MM.1S (cell line): Measurements from ENCODE around the gene VAV2.

ENCODE experiments used
- DNase-seq: peaks from one replicate; pipeline ENCODE4 v3.0.0-alpha.2; 2015
- H2AFZ ChIP-seq: fragments of 300-600 bp; sonication (generic); 2 replicates; pipeline ENCODE4 v1.6.0; 2016; ENCODE audit warnings: antibody characterized with exemption, low read length
- H3F3A ChIP-seq: fragments of 300-600 bp; sonication (generic); 2 replicates; pipeline ENCODE4 v1.6.1; 2016; ENCODE audit warnings: mild to moderate bottlenecking, antibody characterized with exemption, low read length, moderate library complexity, mixed read lengths; ENCODE audit not compliant: insufficient read depth
- H3K27ac ChIP-seq: fragments of 300-600 bp; sonication (generic); 2 replicates; pipeline ENCODE4 v1.5.1; 2016; ENCODE audit warnings: mild to moderate bottlenecking, low read length
- H3K27me3 ChIP-seq: fragments of 300-600 bp; sonication (generic); replicated peaks from 2 replicates; pipeline ENCODE4 v1.6.0; 2016; ENCODE audit warnings: low read length; ENCODE audit not compliant: insufficient read depth
- H3K36me3 ChIP-seq: fragments of 300-600 bp; sonication (generic); replicated peaks from 2 replicates; pipeline ENCODE4 v1.6.1; 2016; ENCODE audit warnings: mild to moderate bottlenecking, low read length, mixed read lengths; ENCODE audit not compliant: insufficient read depth
- H3K4me1 ChIP-seq: fragments of 300-600 bp; sonication (generic); 2 replicates; pipeline ENCODE4 v1.6.1; 2016; ENCODE audit warnings: low read length, mixed read lengths
- H3K4me2 ChIP-seq: fragments of 300-600 bp; sonication (generic); 2 replicates; pipeline ENCODE4 v1.6.0; 2016; ENCODE audit warnings: low read depth, low read length
- H3K4me3 ChIP-seq: fragments of 300-600 bp; sonication (generic); 2 replicates; pipeline ENCODE4 v1.5.1; 2016; ENCODE audit warnings: low read length, mixed read lengths
- H3K79me2 ChIP-seq: fragments of 300-600 bp; sonication (generic); 2 replicates; pipeline ENCODE4 v1.6.1; 2016; ENCODE audit warnings: mixed run types, low read length, mixed read lengths
- H3K9ac ChIP-seq: fragments of 300-600 bp; sonication (generic); 2 replicates; pipeline ENCODE4 v1.6.1; 2016; ENCODE audit warnings: low read length, mixed read lengths
- H3K9me2 ChIP-seq: fragments of 300-600 bp; sonication (generic); replicated peaks from 2 replicates; pipeline ENCODE4 v1.6.1; 2016; ENCODE audit warnings: mild to moderate bottlenecking, low read length, mixed read lengths; ENCODE audit not compliant: insufficient read depth
- H3K9me3 ChIP-seq: fragments of 300-600 bp; sonication (generic); replicated peaks from 2 replicates; pipeline ENCODE4 v1.6.1; 2016; ENCODE audit warnings: mild to moderate bottlenecking, low read length, mixed read lengths; ENCODE audit not compliant: insufficient read depth
- H4K20me1 ChIP-seq: fragments of 300-600 bp; sonication (generic); 2 replicates; pipeline ENCODE4 v1.6.1; 2016; ENCODE audit warnings: mild to moderate bottlenecking, low read length, moderate library complexity, mixed read lengths; ENCODE audit not compliant: insufficient read depth
- CTCF ChIP-seq: fragments of 300-600 bp; sonication (generic); IDR thresholded peaks from 2 replicates; pipeline ENCODE4 v1.5.1; 2016; ENCODE audit warnings: antibody characterized with exemption, low read length, mixed read lengths
- EZH2 ChIP-seq: fragments of 300-600 bp; sonication (generic); optimal IDR thresholded peaks from 2 replicates; pipeline ENCODE3; 2017; ENCODE audit warnings: low read depth, mild to moderate bottlenecking, antibody characterized with exemption, low read length, mixed read lengths
- EZH2phosphoT487 ChIP-seq: fragments of 300-600 bp; sonication (generic); IDR thresholded peaks from 2 replicates; pipeline ENCODE4 v1.6.1; 2018; ENCODE audit warnings: antibody characterized with exemption, low read length

The VAV2 gene

GRCh38 chr9:133830310-133830709, 161.8 kb downstream of the VAV2 start:
- no peak overlapping the region for H2AFZ ChIP-seq
- no peaks in the 10 kb centered on the region for H3K9me2 ChIP-seq
- H3K27ac ChIP-seq, result no peak overlapping the region
- TF ChIP-seq EZH2 (no peak), CTCF (no peak), EZH2phosphoT487 (no peak)
- H3K4me2 ChIP-seq, result no peak overlapping the region
- no peaks in the 10 kb centered on the region for H3K9me3 ChIP-seq
- H3K4me3 ChIP-seq, result no peak overlapping the region
- H3K79me2 ChIP-seq, result no peaks in the 10 kb centered on the region
- H3K36me3 ChIP-seq, result no peaks in the 10 kb centered on the region
- H4K20me1 ChIP-seq, result no peaks in the 10 kb centered on the region
- H3K27me3 ChIP-seq, result peaks cover 14% of the 10 kb centered on the region; the same call in 1 of the 2 replicates
- H3K9ac ChIP-seq, result no peak overlapping the region
- H3K4me1 ChIP-seq, result no peaks in the 10 kb centered on the region
- no peak for DNase-seq
- no peaks in the 10 kb centered on the region for H3F3A ChIP-seq

- Histone ChIP-seq H3K9ac (no peak overlapping the region), H2AFZ (no peak overlapping the region), H3K9me2 (no peaks in the 10 kb centered on the region), H3K27me3 (peaks cover 13% of the 10 kb centered on the region), H3K27ac (no peak overlapping the region), H3K36me3 (no peaks in the 10 kb centered on the region), H3F3A (no peaks in the 10 kb centered on the region), H3K9me3 (no peaks in the 10 kb centered on the region), H4K20me1 (no peaks in the 10 kb centered on the region), H3K79me2 (no peaks in the 10 kb centered on the region), H3K4me2 (no peak overlapping the region), H3K4me1 (no peaks in the 10 kb centered on the region), H3K4me3 (no peak overlapping the region)
- DNase-seq, result no peak
- no peak for TF ChIP-seq EZH2phosphoT487
Measured at GRCh38 chr9:133828338-133828997, 163.7 kb downstream of the VAV2 start.

DNA sequence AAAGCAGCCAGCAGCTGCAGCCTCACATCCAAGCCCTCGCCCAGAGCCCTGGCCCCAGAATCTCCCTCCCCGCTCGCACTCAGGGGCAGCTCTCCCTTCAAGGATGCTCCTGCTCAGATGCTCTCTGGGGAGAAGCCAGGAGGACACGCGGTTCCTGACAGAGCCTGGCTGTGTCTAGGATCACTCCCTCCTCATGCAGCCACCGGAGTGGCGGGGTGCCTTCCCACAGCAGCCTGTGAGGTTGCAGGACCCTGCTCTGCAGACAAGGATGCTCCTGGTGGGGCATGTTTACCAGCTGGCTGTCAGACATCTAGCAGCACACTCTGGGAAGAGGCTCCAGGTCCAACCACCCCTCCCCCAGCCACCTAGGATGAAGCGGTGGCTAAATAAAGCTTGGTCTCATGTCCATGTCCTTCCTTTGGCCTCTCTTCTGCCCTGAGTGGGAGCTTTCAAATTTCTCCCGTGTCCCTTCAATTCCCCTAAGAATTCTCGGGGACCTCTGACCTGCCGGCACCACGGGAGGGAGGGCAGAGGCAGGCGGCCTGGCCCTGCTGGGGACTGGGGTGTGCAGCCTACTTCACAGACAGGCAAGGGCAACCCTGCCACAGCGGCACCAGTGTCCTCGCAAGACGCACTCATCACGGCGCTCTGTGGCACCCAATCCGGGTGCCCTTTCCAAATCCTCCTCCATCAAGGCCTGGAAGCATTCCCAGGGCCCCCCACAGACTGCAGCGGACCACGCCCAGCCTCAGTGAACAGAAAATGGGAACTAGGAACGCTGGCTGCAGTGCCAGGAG, 165.6 kb downstream of the VAV2 start:
- Histone ChIP-seq H3K9me2 (no peaks in the 10 kb centered on the region), H3K4me3 (no peak overlapping the region)

More for the DNA sequence above, 165.6 kb downstream of the VAV2 start:
- Histone ChIP-seq H3K36me3 (no peaks in the 10 kb centered on the region), H3K9me3 (no peaks in the 10 kb centered on the region), H3K79me2 (no peaks in the 10 kb centered on the region), H4K20me1 (no peaks in the 10 kb centered on the region), H3K4me1 (no peaks in the 10 kb centered on the region), H3K27ac (no peak overlapping the region), H2AFZ (no peak overlapping the region), H3K4me2 (no peak overlapping the region), H3K9ac (no peak overlapping the region), H3K27me3 (peaks cover 29% of the 10 kb centered on the region), H3F3A (no peaks in the 10 kb centered on the region)
- TF ChIP-seq EZH2 (no peak), CTCF (no peak), EZH2phosphoT487 (no peak)
- no peak for DNase-seq
